Cardiac muscle cell (in vitro differentiated cells and primary cell): ENCODE measurements around the gene CPT1B. TPM values are rescaled to one million over a fixed set of nuclear protein-coding genes. Genes with fewer than 3 reads are reported as not detected.
"Not testable (repeated sequence)": the region's sequence is repeated elsewhere in the genome, so short reads cannot be mapped to it uniquely, and the experiment has no call there.

Experiments
- DNase-seq, 2 donors: peaks; one replicate each; pipeline versions ENCODE4 v3.0.0 to v3.0.0-alpha.2; 2010 to 2017; ENCODE audit warnings: low read depth in 1 of 2, low spot score in 1 of 2
- H3K27ac ChIP-seq: fragments of 200-600 bp; sonication (generic); 2 replicates; pipeline ENCODE4 v1.5.1; 2016
- H3K27me3 ChIP-seq: fragments of 200-600 bp; sonication (generic); 2 replicates; pipeline ENCODE4 v1.6.0; 2016; ENCODE audit warnings: control low read depth
- H3K36me3 ChIP-seq: fragments of 200-600 bp; sonication (generic); 2 replicates; pipeline ENCODE4 v1.5.1; 2016; ENCODE audit warnings: control low read depth
- H3K4me1 ChIP-seq: fragments of 200-600 bp; sonication (generic); 2 replicates; pipeline ENCODE4 v1.8.1; 2017; ENCODE audit warnings: low read depth, mild to moderate bottlenecking, mixed run types
- H3K4me3 ChIP-seq: fragments of 200-600 bp; sonication (generic); 2 replicates; pipeline ENCODE4 v1.5.1; 2016; ENCODE audit warnings: mild to moderate bottlenecking
- H3K9me3 ChIP-seq: fragments of 200-600 bp; sonication (generic); 2 replicates; pipeline ENCODE4 v1.5.1; 2017; ENCODE audit warnings: low read depth, mild to moderate bottlenecking, control low read depth
- CTCF ChIP-seq: IDR thresholded peaks from 2 replicates; pipeline ENCODE4 v1.5.1; 2012; ENCODE audit warnings: low read depth, mild to moderate bottlenecking, low read length
- polyA plus RNA-seq: library from polyadenylated mRNA; unstranded; fragments of >200 nt; fragmentation: Nextera tagmentation; extraction: Ambion mirVana; gene quantifications from 2 replicates; pipeline ENCODE4 v1.2.1, GENCODE V29; 2016
- total RNA-seq: library from RNA; depleted of rRNA; stranded (reverse); fragments of >200 nt; gene quantifications from 2 replicates; pipeline ENCODE4 v1.2.3, GENCODE V29; 2016

CPT1B gene
- total and polyA plus RNA-seq, 2 experiments from 2014 or later = 39.1 to 58.7 TPM

- Histone ChIP-seq H3K27me3 (no peaks in the 10 kb centered on the region), H3K27ac (no peak overlapping the region), H3K9me3 (no peaks in the 10 kb centered on the region), H3K36me3 (no peaks in the 10 kb centered on the region), H3K4me1 (peaks cover 17% of the 10 kb centered on the region), H3K4me3 (no peak overlapping the region)
- no peak for DNase-seq
- TF ChIP-seq CTCF = no peak
Measured at GRCh38 chr22:50537765-50538164, 40.5 kb downstream of the CPT1B start.

- H3K27ac ChIP-seq = no peak overlapping the region
- peaks cover 21% of the 10 kb centered on the region for H3K4me1 ChIP-seq
- H3K9me3 ChIP-seq = no peaks in the 10 kb centered on the region
- H3K36me3 ChIP-seq = no peaks in the 10 kb centered on the region
- no peak for TF ChIP-seq CTCF
- no peak overlapping the region for H3K4me3 ChIP-seq
- DNase-seq = no peak
- peaks cover 8% of the 10 kb centered on the region for H3K27me3 ChIP-seq
Measured at GRCh38 chr22:50536226-50536625, 42.0 kb downstream of the CPT1B start.

- H3K9me3 ChIP-seq = no peaks in the 10 kb centered on the region
- H3K4me3 ChIP-seq = no peak overlapping the region
- no peaks in the 10 kb centered on the region for H3K36me3 ChIP-seq
- no peak for DNase-seq
- peaks cover 21% of the 10 kb centered on the region for H3K4me1 ChIP-seq
- peaks cover 19% of the 10 kb centered on the region for H3K27me3 ChIP-seq
- H3K27ac ChIP-seq = no peak overlapping the region
- no peak for TF ChIP-seq CTCF
Measured at GRCh38 chr22:50535113-50535512, 43.1 kb downstream of the CPT1B start.

- not testable (repeated sequence) for H3K4me3 ChIP-seq, H3K9me3 ChIP-seq, H3K36me3 ChIP-seq
- DNase-seq = peak in 1 of 2 donors; percentile 87
- Histone ChIP-seq H3K4me1 (peaks cover 18% of the 10 kb centered on the region), H3K27me3 (peaks cover 27% of the 10 kb centered on the region), H3K27ac (peak overlapping the region; percentile 87)
Measured at GRCh38 chr22:50533856-50534711, 44.1 kb downstream of the CPT1B start.

DNA sequence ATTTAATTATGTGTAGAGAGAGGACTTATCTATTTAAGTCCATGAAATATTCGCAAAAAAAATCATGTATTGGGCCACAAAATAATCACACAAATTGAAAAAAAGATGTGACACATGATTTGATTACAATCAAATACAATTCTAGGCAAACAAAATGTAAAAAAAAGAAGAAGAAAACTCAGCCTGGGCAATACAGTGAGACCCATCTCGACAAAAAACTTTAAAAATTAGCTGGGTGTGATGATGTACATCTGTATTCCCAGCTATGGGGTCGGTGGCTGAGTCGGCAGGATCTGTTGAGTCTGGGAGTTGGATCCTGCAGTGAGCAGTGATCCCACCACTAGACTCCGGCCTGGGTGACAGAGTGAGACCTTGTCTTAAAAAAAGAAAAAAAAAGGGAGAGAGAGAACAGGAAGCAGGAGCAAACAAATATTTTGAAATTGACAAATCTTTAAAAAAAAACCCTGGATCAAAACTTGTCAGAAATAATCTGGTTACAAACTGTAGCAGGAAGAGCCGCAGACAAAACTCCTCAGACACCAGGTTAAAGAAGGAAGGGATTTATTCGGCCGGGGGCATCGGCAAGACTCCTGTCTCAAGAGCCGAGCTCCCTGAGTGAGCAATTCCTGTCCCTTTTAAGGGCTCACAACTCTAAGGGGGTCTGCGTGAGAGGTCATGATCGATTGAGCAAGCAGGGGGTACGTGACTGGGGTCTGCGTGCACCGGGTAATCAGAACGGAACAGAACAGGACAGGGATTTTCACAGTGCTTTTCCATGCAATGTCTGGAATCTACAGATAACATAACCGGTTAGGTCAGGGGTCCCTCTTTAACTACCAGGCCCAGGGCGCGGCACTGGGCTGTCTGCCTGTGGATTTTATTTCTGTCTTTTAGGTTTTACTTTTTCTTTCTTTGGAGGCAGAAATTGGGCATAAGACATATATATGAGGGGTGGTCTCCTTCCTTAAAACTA is 45.1 kb downstream of the CPT1B start:
- no peak for DNase-seq
- TF ChIP-seq CTCF = no peak
- no peak overlapping the region for H3K4me3 ChIP-seq
- H3K36me3 ChIP-seq = no peaks in the 10 kb centered on the region
- H3K9me3 ChIP-seq = no peaks in the 10 kb centered on the region
- peaks cover 16% of the 10 kb centered on the region for H3K4me1 ChIP-seq
- peak overlapping the region; percentile 87 for H3K27ac ChIP-seq
- H3K27me3 ChIP-seq = peaks cover 27% of the 10 kb centered on the region
